Esophagus muscularis mucosa (tissue), 4 donors: Measurements from ENCODE around the gene ALKBH6.

Experiments used
- EP300 ChIP-seq: sonication (generic); formaldehyde crosslinking; IDR thresholded peaks from one replicate; pipeline ENCODE4 v1.6.1; 2017; ENCODE audit warnings: antibody characterized with exemption
- POLR2A ChIP-seq: fragments of 450-650 bp; IDR thresholded peaks from one replicate; pipeline ENCODE4 v1.6.1; 2017; ENCODE audit warnings: antibody characterized with exemption, moderate library complexity, mild to moderate bottlenecking, low read depth
- POLR2AphosphoS5 ChIP-seq, 2 donors: sonication (generic); formaldehyde crosslinking; IDR thresholded peaks; one replicate each; pipeline ENCODE4 v1.6.1; 2017; ENCODE audit warnings: antibody characterized with exemption in 2 of 2
- TF ChIP-seq, protein P1 (sequence below), 3 experiments: fragments of 200-600 bp in 2 of 3; fragments of 450-650 bp in 1 of 3; sonication (generic) in 2 of 3; IDR thresholded peaks; one replicate each; pipeline ENCODE4 v1.5.1; 2017 to 2019; ENCODE audit warnings: antibody characterized with exemption in 3 of 3, mild to moderate bottlenecking in 2 of 3, moderate library complexity in 1 of 3

- TF ChIP-seq POLR2A: no peak
- TF ChIP-seq, protein P1, sequence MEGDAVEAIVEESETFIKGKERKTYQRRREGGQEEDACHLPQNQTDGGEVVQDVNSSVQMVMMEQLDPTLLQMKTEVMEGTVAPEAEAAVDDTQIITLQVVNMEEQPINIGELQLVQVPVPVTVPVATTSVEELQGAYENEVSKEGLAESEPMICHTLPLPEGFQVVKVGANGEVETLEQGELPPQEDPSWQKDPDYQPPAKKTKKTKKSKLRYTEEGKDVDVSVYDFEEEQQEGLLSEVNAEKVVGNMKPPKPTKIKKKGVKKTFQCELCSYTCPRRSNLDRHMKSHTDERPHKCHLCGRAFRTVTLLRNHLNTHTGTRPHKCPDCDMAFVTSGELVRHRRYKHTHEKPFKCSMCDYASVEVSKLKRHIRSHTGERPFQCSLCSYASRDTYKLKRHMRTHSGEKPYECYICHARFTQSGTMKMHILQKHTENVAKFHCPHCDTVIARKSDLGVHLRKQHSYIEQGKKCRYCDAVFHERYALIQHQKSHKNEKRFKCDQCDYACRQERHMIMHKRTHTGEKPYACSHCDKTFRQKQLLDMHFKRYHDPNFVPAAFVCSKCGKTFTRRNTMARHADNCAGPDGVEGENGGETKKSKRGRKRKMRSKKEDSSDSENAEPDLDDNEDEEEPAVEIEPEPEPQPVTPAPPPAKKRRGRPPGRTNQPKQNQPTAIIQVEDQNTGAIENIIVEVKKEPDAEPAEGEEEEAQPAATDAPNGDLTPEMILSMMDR (IDR thresholded peaks at IDR 0.05): no peak
- TF ChIP-seq POLR2AphosphoS5 (IDR thresholded peaks at IDR 0.05): no peak
- TF ChIP-seq EP300: no peak
These were observed 27.9 kb downstream of the ALKBH6 start for GRCh38 chr19:35986111-35986510.
